GM21390 (cell line): Measurements from ENCODE around the gene ADAMTS8.

Experiments
- ATAC-seq: cut with Tn5 transposase; IDR thresholded peaks from one replicate; pipeline ENCODE4 v1.9.1; 2021; ENCODE audit not compliant: unreplicated experiment

ADAMTS8 gene

GRCh38 chr11:130462101-130462885 lies 33.9 kb upstream of the ADAMTS8 start:
- ATAC-seq = no peak

- ATAC-seq = no peak
Observed at GRCh38 chr11:130459521-130459920, 31.1 kb upstream of the ADAMTS8 start.

GRCh38 chr11:130458410-130458729 lies 30.0 kb upstream of the ADAMTS8 start:
- no peak for ATAC-seq

GRCh38 chr11:130457623-130458409 lies 29.4 kb upstream of the ADAMTS8 start:
- ATAC-seq = no peak

GRCh38 chr11:130456286-130456685 lies 27.9 kb upstream of the ADAMTS8 start:
- no peak for ATAC-seq

- ATAC-seq = no peak
Observed at GRCh38 chr11:130455483-130456127, 27.2 kb upstream of the ADAMTS8 start.

- ATAC-seq = no peak
Observed at GRCh38 chr11:130454491-130455252, 26.3 kb upstream of the ADAMTS8 start.

GRCh38 chr11:130452940-130453339 lies 24.5 kb upstream of the ADAMTS8 start:
- no peak for ATAC-seq

- no peak for ATAC-seq
Observed at GRCh38 chr11:130452176-130452575, 23.8 kb upstream of the ADAMTS8 start.

- ATAC-seq = no peak
Observed at GRCh38 chr11:130451231-130452019, 23.0 kb upstream of the ADAMTS8 start.

- no peak for ATAC-seq
Observed at GRCh38 chr11:130449996-130450769, 21.8 kb upstream of the ADAMTS8 start.

GRCh38 chr11:130449310-130449990 lies 21.0 kb upstream of the ADAMTS8 start:
- no peak for ATAC-seq

- no peak for ATAC-seq
Observed at GRCh38 chr11:130448416-130449309, 20.3 kb upstream of the ADAMTS8 start, which contains the start of gene ADAMTS15. TSS of gene ADAMTS15 (plus strand) at chr11:130448645. CDS start at chr11:130448974, 329 bp downstream.

- ATAC-seq = no peak
Observed at GRCh38 chr11:130448039-130448415, 19.6 kb upstream of the ADAMTS8 start.

GRCh38 chr11:130445788-130446187 lies 17.4 kb upstream of the ADAMTS8 start:
- no peak for ATAC-seq

GRCh38 chr11:130442737-130443136 lies 14.3 kb upstream of the ADAMTS8 start:
- ATAC-seq = no peak

GRCh38 chr11:130441719-130442118 lies 13.3 kb upstream of the ADAMTS8 start:
- no peak for ATAC-seq

GRCh38 chr11:130439876-130440275 lies 11.5 kb upstream of the ADAMTS8 start:
- ATAC-seq = no peak
